Activated naive CD4-positive, alpha-beta T cell treated with Interleukin-2 at 50 U/mL for 16 hours (primary cell): Measurements from ENCODE around the gene UBQLNL.

Source experiments
- DNase-seq: peaks from one replicate; pipeline ENCODE4 v3.0.0-alpha.2; 2020

The UBQLNL gene, protein sequence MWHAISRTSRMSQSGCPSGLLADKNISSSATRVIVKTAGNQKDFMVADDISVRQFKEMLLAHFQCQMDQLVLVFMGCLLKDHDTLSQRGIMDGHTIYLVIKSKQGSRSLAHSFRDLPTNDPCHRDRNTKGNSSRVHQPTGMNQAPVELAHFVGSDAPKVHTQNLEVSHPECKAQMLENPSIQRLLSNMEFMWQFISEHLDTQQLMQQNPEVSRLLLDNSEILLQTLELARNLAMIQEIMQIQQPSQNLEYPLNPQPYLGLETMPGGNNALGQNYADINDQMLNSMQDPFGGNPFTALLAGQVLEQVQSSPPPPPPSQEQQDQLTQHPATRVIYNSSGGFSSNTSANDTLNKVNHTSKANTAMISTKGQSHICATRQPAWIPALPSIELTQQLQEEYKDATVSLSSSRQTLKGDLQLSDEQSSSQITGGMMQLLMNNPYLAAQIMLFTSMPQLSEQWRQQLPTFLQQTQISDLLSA

GRCh38 chr11:5516599-5516998 lies at the start of gene UBQLNL:
Gene UBQLNL, minus strand, starts transcription at chr11:5516699. Its CDS starts 258 bp downstream, at chr11:5516441.
- DNase-seq: no peak

- DNase-seq: no peak
These were observed 47.9 kb upstream of the UBQLNL start for GRCh38 chr11:5564259-5565019.

GRCh38 chr11:5557751-5558150 lies 41.3 kb upstream of the UBQLNL start:
- DNase-seq: no peak

GRCh38 chr11:5556596-5557188 lies 40.2 kb upstream of the UBQLNL start:
- DNase-seq: no peak

GRCh38 chr11:5553343-5553742 lies 36.8 kb upstream of the UBQLNL start:
- DNase-seq: no peak

DNA sequence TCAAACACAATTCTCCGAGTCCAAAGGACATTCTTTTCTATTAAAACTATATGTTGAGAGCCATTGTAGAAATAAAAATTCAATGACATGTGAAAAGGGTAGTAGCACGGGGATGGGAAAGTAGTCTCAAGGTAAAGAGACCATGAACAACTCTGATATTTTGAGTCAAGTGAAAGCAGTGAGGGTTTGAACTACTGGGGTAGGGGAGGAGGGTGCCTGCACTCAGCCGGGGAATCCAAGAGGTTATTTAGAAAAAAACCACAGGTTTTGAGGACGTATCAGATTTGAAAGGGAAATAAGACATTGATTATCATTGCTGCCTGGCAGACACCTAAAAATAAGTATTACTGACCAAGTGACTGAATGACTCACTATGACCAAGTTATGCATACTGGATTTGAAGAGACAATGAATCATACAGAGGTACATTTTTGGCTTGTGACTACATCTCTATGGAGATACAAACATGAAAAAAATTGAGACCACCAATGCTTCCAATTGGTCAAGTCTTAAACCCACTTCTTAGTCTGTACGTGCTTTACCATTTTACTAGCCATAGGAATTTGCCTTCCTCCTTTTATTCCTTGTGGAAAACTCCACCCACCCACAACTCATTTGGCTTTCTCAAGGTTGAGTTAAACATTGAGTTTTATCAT lies 34.1 kb upstream of the UBQLNL start:
- DNase-seq: no peak

DNA sequence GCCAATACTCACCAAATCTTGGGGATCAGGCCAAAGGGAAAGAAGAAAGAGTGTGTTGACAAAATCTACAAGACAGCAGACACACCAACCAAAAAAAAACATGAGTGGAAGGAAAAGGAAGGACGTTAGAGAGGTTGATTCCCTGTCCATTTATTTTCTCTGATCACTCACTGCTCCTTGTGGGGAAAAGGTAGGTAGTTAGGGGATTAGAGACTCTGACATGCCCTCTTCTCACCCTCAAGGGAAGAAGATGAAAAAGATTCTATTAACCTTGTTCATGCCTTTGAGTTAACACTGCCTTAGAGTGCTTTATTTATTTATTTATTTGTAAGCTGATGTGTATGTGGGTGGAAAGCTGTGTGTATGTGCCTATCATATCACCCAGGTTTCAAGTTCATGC lies 31.9 kb upstream of the UBQLNL start, which contains the start of gene OR52H1:
OR52H1 (minus strand) TSS at position 101 of the 400 bp plus-strand sequence. CDS start 3,035 bp downstream, outside the sequence.
- DNase-seq: no peak

- DNase-seq: no peak
These were observed 31.5 kb upstream of the UBQLNL start for GRCh38 chr11:5547982-5548381.

GRCh38 chr11:5546457-5546856 lies 30.0 kb upstream of the UBQLNL start:
- DNase-seq: no peak

GRCh38 chr11:5541427-5541826 lies 24.9 kb upstream of the UBQLNL start:
- no peak for DNase-seq

- DNase-seq: no peak
These were observed 20.0 kb upstream of the UBQLNL start for GRCh38 chr11:5536482-5536881.

- DNase-seq: no peak
These were observed 17.5 kb upstream of the UBQLNL start for GRCh38 chr11:5534046-5534445.

- DNase-seq: no peak
These were observed 14.7 kb upstream of the UBQLNL start for GRCh38 chr11:5531053-5531831.

DNA sequence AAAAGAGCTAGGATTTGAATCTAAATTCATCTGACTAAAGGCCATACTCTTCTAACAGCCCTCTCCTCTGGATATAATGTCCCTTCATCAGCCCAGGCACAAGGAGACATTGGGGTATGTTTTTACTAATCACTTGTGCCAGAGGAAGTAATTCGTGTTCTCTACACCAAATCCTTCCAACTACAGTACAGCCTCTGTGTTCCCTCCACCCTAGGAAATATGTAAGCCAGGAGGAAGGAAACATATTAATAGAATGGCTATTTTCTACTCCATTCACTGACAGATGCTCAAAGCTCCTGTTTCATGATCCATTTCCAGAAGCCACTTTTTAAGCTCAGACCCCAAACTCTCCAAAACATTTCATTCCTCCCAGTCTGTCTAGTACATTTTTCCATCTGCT lies 12.0 kb upstream of the UBQLNL start:
- no peak for DNase-seq

- DNase-seq: no peak
These were observed 11.2 kb upstream of the UBQLNL start for GRCh38 chr11:5527716-5528115.

GRCh38 chr11:5524756-5525155 lies 8.3 kb upstream of the UBQLNL start:
- DNase-seq: no peak

GRCh38 chr11:5522308-5522707 lies 5.8 kb upstream of the UBQLNL start:
- no peak for DNase-seq

- DNase-seq: no peak
These were observed 5.0 kb upstream of the UBQLNL start for GRCh38 chr11:5521540-5521939.

DNA sequence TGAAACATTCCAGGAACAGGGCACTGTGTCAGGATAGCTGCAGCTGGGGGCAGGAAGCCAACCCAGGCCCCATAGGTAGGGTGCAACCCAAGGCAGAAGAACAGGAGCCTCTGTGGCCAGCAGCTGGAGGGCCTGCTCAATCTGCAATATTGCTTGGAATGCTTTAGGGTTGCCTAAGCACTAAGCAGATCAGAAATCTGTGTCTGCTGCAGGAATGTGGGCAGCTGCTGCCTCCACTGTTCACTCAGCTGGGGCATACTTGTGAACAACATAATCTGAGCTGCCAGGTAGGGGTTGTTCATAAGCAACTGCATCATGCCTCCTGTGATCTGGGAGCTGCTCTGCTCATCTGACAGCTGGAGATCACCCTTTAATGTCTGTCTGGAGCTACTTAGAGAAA lies 1.7 kb downstream of the UBQLNL start:
- no peak for DNase-seq

DNA sequence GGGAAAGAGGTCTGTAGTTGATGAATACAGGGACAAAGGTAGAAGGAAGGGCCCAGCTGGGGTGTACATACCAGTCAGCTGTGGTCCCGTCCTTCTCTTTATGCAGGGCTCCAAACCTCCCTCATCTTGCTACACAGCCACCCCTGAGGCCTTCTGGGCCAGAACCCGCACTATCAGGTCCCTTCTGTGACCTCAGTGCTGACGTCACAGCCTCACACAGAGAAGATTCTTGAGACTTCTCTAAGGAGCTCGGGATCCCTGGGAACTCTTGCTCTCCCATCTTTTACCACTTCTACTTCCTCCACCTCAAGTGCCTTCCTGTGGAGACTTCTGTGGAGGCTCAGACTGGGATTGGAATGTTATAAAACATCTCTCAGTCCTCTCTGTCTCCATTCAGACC lies 6.7 kb downstream of the UBQLNL start, which contains the start of gene UBQLN3:
UBQLN3 (minus strand) TSS at position 155 of the 400 bp plus-strand sequence. CDS start 399 bp downstream, outside the sequence.
- DNase-seq: no peak

DNA sequence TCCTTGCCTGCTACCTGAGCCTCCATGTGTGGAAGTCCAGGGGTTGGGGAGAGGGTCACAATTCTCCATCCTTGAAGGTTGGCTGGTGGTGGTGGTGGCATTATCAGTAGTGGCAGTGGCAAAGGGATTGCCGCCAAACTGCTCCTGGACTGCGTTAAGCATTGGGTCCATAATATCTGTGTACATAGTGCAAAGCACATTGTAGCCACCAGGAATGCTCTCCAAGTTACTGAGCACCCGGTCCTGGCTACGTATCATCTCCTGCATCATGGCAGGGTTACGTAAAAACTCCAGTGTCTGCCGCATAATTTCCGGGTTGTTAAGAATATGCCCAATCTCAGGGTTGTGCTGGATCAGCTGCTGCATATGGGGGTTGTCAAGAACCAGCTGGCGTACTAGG lies 7.9 kb downstream of the UBQLNL start:
- no peak for DNase-seq

DNA sequence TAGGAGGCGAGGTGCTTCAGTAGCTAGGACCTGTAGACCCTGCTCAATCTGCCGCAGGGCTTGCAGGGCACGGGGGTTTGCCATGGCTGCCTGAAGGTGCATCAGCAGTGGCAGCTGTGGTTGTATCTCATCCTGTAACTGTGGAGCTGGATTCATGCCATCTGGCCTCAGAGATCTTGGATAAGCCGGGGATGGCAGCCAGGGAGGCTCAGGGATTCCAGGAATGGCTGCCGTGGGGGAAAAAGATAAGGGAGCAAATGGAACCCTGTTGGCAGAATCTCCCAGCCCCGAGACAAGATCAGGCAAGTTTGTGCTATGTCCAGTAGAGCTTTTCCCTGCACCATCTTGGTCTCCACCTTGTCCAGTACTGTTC lies 8.6 kb downstream of the UBQLNL start:
- DNase-seq: no peak
